Large intestine (tissue), 3 donors: ENCODE measurements around the gene DNMT3A. TPM values are rescaled to one million over a fixed set of nuclear protein-coding genes. Genes with fewer than 3 reads are reported as not detected.

Experiments used
- DNase-seq, 2 donors: peaks; one replicate each; pipeline versions ENCODE4 v3.0.0 to v3.0.0-alpha.2; 2013
- H3K27ac ChIP-seq: one replicate; pipeline ENCODE4 v1.5.1; 2013; ENCODE audit warnings: low read length
- H3K27me3 ChIP-seq: 2 replicates; pipeline ENCODE4 v1.6.1; 2013; ENCODE audit warnings: low read length; ENCODE audit not compliant: control insufficient read depth, insufficient read depth
- H3K36me3 ChIP-seq: 2 replicates; pipeline ENCODE4 v1.6.1; 2013; ENCODE audit warnings: low read length; ENCODE audit not compliant: control insufficient read depth, insufficient read depth
- H3K4me1 ChIP-seq: one replicate; pipeline ENCODE4 v1.6.1; 2013; ENCODE audit warnings: low read length; ENCODE audit not compliant: control insufficient read depth, insufficient read depth
- H3K4me3 ChIP-seq: one replicate; pipeline ENCODE4 v1.5.1; 2013; ENCODE audit warnings: low read length
- H3K9me3 ChIP-seq: one replicate; pipeline ENCODE4 v1.6.1; 2013; ENCODE audit warnings: mild to moderate bottlenecking, low read depth, low read length, moderate library complexity; ENCODE audit not compliant: control insufficient read depth
- WGBS: methylation state at CpG from one replicate; pipeline ENCODE4 v1.1.5; 2013; ENCODE audit warnings: low lambda C conversion rate; ENCODE audit not compliant: insufficient coverage; 5-methylcytosine and 5-hydroxymethylcytosine counted together
- polyA plus RNA-seq: library from polyadenylated mRNA; unstranded; fragments of 120-200 nt; gene quantifications from one replicate; pipeline ENCODE4 v1.2.1, GENCODE V29; 2013

The DNMT3A gene
- polyA plus RNA-seq, 1 donor: 50.2 TPM

- Histone ChIP-seq H3K27me3 (no peaks in the 10 kb centered on the region), H3K27ac (no peak overlapping the region), H3K4me3 (no peak overlapping the region), H3K36me3 (peaks cover 84% of the 10 kb centered on the region), H3K4me1 (peaks cover 16% of the 10 kb centered on the region), H3K9me3 (no peaks in the 10 kb centered on the region)
- WGBS: no CpG with 5 or more reads among the region's 6 CpGs
- no peak for DNase-seq
Measured at GRCh38 chr2:25306777-25307368, 34.9 kb downstream of the DNMT3A start.

DNA sequence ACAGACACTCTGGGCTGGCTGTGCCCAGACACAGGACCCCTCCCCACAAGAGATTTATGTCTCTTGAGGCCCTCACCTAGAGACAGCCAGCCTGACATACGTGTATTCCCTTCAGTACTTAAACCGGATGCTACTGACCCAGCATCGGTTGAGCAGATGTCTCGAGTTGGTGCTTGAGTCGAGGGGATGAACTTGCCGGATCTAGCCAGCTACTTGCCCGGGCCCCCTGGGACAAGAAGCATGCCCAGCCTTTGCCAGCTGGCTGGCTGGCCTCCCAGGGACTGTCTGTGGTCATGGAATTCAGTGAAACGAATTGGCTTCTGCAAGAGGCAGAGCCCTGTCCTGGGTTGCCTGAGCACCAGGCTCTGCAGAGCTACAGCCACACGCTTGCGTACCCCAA, 36.0 kb downstream of the DNMT3A start:
- H3K27ac ChIP-seq: no peak overlapping the region
- H3K27me3 ChIP-seq: no peaks in the 10 kb centered on the region
- DNase-seq: no peak
- peaks cover 8% of the 10 kb centered on the region for H3K4me1 ChIP-seq
- peaks cover 81% of the 10 kb centered on the region for H3K36me3 ChIP-seq
- H3K4me3 ChIP-seq: no peak overlapping the region
- H3K9me3 ChIP-seq: no peaks in the 10 kb centered on the region
- WGBS: no CpG with 5 or more reads among the region's 10 CpGs

GRCh38 chr2:25304826-25305596, 36.7 kb downstream of the DNMT3A start:
- 67% methylated on average over 1 of the region's 16 CpGs for WGBS
- no peak for DNase-seq
- Histone ChIP-seq H3K36me3 (peaks cover 77% of the 10 kb centered on the region), H3K9me3 (no peaks in the 10 kb centered on the region), H3K4me3 (no peak overlapping the region), H3K27ac (no peak overlapping the region), H3K4me1 (peaks cover 2% of the 10 kb centered on the region), H3K27me3 (no peaks in the 10 kb centered on the region)

DNA sequence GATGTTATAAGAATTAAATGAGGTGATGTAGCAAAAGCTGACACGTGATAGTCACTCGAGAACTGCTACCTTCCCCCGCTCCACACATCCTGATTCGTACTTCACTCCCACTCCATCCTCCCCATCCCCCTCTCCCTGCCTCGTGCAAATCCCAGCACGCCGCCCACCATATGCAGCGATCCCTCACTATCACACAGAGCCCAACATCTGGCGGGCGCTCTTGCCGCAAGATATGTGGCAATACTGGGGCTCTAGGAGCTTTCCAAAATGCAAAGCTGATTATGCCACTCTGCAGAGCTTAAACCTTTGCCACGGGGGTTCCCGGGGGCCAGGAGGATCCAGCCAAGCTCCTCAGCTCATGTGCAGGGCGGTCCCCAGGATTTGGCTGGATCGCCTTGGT, 37.4 kb downstream of the DNMT3A start:
- no peaks in the 10 kb centered on the region for H3K9me3 ChIP-seq
- DNase-seq: no peak
- H3K4me1 ChIP-seq: peaks cover 2% of the 10 kb centered on the region
- no peaks in the 10 kb centered on the region for H3K27me3 ChIP-seq
- H3K27ac ChIP-seq: no peak overlapping the region
- no peak overlapping the region for H3K4me3 ChIP-seq
- H3K36me3 ChIP-seq: peaks cover 81% of the 10 kb centered on the region
- 52% methylated on average over 3 of the region's 15 CpGs for WGBS

- H3K4me1 ChIP-seq: peaks cover 2% of the 10 kb centered on the region
- no peak overlapping the region for H3K27ac ChIP-seq
- H3K36me3 ChIP-seq: peaks cover 82% of the 10 kb centered on the region
- DNase-seq: no peak
- H3K4me3 ChIP-seq: no peak overlapping the region
- H3K27me3 ChIP-seq: no peaks in the 10 kb centered on the region
- no CpG with 5 or more reads among the region's 21 CpGs for WGBS
- H3K9me3 ChIP-seq: no peaks in the 10 kb centered on the region
Measured at GRCh38 chr2:25303633-25304236, 38.0 kb downstream of the DNMT3A start.

- Histone ChIP-seq H3K36me3 (peaks cover 81% of the 10 kb centered on the region), H3K4me1 (peaks cover 2% of the 10 kb centered on the region), H3K27me3 (no peaks in the 10 kb centered on the region), H3K27ac (no peak overlapping the region), H3K4me3 (no peak overlapping the region), H3K9me3 (no peaks in the 10 kb centered on the region)
- no peak for DNase-seq
- 100% methylated on average over 1 of the region's 9 CpGs for WGBS
Measured at GRCh38 chr2:25302758-25303375, 38.9 kb downstream of the DNMT3A start.

DNA sequence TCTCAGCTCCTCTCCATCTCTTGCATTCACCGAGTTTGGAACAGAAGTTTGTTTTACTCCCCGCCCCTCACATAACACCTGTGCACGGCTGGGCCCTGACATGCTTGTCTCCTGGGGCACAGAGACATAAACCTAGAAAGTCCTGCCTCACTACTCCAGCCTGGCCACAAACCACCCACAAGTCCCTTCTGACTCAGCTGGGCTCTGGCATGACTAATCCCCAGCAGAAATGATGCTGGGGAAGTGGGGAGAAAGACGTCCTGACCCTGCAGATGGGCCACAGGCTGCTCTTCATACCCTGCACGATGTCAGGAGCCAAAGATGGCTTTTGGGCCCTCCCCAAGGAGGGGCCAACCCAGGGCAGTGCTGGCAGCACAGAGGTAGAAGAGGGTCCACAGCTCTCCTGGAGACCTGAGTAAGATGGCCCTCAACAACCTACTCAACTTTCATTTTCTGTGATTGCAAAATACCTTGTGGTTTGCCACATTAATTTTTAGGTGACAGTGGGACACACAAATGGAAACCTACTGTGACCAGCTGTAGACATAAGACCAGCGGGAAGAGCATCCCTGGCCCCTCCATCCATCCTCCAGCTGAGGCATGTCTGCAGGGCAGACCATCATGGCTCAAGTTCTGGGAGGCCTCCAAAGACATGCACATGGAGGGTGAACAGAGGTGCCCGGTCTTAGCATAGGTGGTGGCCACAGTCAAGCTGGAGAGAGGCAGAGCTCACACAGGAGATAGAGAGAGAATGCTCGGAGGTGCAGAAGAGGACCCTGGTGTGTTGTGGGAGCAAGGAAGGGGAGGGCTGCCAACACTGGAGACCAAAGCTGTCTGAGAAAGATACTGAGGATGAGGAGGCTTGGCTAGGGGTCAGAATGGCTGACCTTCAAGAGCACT, 40.0 kb downstream of the DNMT3A start:
- no peak for DNase-seq
- H3K4me3 ChIP-seq: no peak overlapping the region
- H3K4me1 ChIP-seq: no peaks in the 10 kb centered on the region
- H3K9me3 ChIP-seq: no peaks in the 10 kb centered on the region
- no CpG with 5 or more reads among the region's 8 CpGs for WGBS
- no peaks in the 10 kb centered on the region for H3K27me3 ChIP-seq
- peaks cover 80% of the 10 kb centered on the region for H3K36me3 ChIP-seq
- no peak overlapping the region for H3K27ac ChIP-seq

DNA sequence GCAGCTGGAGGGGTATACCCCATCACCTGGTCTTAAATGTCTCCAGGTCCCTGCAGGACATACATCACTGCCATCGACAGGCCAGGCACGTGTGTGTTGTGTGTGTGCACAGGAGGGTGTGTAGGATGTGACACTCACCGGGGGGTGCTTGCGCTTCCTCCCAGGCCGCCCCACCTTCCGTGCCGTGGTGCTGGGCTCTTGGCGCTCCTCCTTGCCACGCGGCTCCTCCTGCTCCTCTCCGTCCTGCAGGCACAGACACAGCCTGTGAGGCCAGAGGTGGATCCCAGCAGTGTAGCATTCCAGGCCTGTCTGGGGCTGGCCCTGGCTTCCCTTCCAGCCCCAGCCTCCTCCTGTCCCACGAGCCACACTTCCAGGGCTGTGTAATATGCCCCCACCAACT, 41.7 kb downstream of the DNMT3A start:
- no peaks in the 10 kb centered on the region for H3K9me3 ChIP-seq
- no peak overlapping the region for H3K4me3 ChIP-seq
- no CpG with 5 or more reads among the region's 12 CpGs for WGBS
- H3K27me3 ChIP-seq: no peaks in the 10 kb centered on the region
- no peaks in the 10 kb centered on the region for H3K4me1 ChIP-seq
- H3K36me3 ChIP-seq: peaks cover 76% of the 10 kb centered on the region
- no peak for DNase-seq
- no peak overlapping the region for H3K27ac ChIP-seq

DNA sequence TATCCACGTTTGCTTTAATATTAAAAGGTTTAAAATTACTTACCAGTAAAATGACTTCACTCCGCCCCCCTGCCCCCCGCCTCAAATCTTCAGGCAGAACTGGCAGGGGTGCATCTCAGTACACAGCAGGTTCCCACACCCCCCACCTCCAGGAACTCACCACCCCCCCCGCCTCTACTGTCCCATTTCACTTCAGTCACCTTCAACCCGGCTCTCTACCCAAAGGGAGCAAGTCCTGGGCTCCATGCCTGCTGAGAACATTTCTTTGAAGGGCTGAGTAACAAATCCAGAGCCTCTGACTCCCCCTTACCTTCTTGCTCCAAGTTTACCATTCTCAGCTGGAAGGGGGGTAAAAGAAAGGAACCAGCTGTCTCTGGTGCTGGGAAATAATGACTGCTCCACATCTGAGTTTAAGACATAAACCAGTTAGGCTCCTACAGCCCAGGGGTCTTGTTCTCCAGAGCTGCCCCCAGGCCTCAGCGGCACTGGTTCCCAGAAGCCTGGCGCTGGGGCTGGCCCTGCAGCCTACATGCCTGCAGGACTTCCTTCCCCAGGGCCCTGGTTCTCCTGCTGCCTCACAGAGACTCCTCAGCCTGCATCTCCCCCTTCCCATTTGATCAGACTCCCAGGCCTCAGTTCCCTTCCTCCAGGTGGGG, 42.8 kb downstream of the DNMT3A start:
- no peaks in the 10 kb centered on the region for H3K9me3 ChIP-seq
- H3K36me3 ChIP-seq: peaks cover 69% of the 10 kb centered on the region
- no peak for DNase-seq
- no peaks in the 10 kb centered on the region for H3K27me3 ChIP-seq
- H3K4me1 ChIP-seq: peaks cover 5% of the 10 kb centered on the region
- 100% methylated on average over 1 of the region's 7 CpGs for WGBS
- no peak overlapping the region for H3K4me3 ChIP-seq
- no peak overlapping the region for H3K27ac ChIP-seq
